PC-3 (cell line): ENCODE results near the gene SERGEF. TPM values are rescaled to one million over a fixed set of nuclear protein-coding genes. Genes with fewer than 3 reads are reported as not detected.

ENCODE experiments used
- ATAC-seq: fragments of 200-7000 bp; cut with Tn5 transposase; 2 replicates; pipeline ENCODE4 v1.9.1; 2020; ENCODE audit warnings: mild to moderate bottlenecking, moderate library complexity
- BruUV-seq: library from RNA; stranded (reverse); fragments of 400-500 nt; replicated peaks from 2 replicates; lab custom pipeline; 2021; lab: Mats Ljungman, UMichigan
- CTCF ChIA-PET: fragments of 300-600 bp; sonication (Branson Sonifier 250); formaldehyde crosslinking; loops from one replicate; lab custom pipeline; 2022; ENCODE audit warnings: antibody characterized with exemption; lab: Charles Lee
- POLR2A ChIA-PET: fragments of 300-600 bp; sonication (Branson Sonifier 250); formaldehyde crosslinking; loops from one replicate; lab custom pipeline; 2022; ENCODE audit warnings: antibody characterized with exemption; ENCODE audit not compliant: unreplicated experiment; lab: Charles Lee
- DNase-seq: peaks from one replicate; pipeline ENCODE4 v3.0.0-alpha.2; 2015
- H2AFZ ChIP-seq: fragments of 300-600 bp; sonication (generic); 2 replicates; pipeline ENCODE4 v1.6.0; 2016; ENCODE audit warnings: antibody characterized with exemption, low read length
- H3F3A ChIP-seq: fragments of 300-600 bp; sonication (generic); one replicate; pipeline ENCODE4 v1.6.0; 2017; ENCODE audit warnings: antibody characterized with exemption, low read length, control low read depth, mild to moderate bottlenecking; ENCODE audit not compliant: unreplicated experiment
- H3K27ac ChIP-seq: fragments of 300-600 bp; sonication (generic); 2 replicates; pipeline ENCODE4 v1.5.1; 2016; ENCODE audit warnings: mild to moderate bottlenecking, low read length
- H3K27me3 ChIP-seq: fragments of 300-600 bp; sonication (generic); 2 replicates; pipeline ENCODE4 v1.6.1; 2016; ENCODE audit warnings: low read length, mixed read lengths
- H3K36me3 ChIP-seq: fragments of 300-600 bp; sonication (generic); 2 replicates; pipeline ENCODE4 v1.6.1; 2016; ENCODE audit warnings: low read depth, mixed run types, low read length, mixed read lengths
- H3K4me1 ChIP-seq: fragments of 300-600 bp; sonication (generic); 2 replicates; pipeline ENCODE4 v1.5.1; 2016; ENCODE audit warnings: low read length; ENCODE audit not compliant: insufficient read depth
- H3K4me2 ChIP-seq: fragments of 300-600 bp; sonication (generic); 2 replicates; pipeline ENCODE4 v1.6.0; 2016; ENCODE audit warnings: low read length
- H3K4me3 ChIP-seq: fragments of 300-600 bp; sonication (generic); 2 replicates; pipeline ENCODE4 v1.5.1; 2016; ENCODE audit warnings: mild to moderate bottlenecking, low read length, mixed read lengths
- H3K79me2 ChIP-seq: fragments of 300-600 bp; sonication (generic); 2 replicates; pipeline ENCODE4 v1.6.1; 2017; ENCODE audit warnings: low read length, mixed read lengths
- H3K9ac ChIP-seq: fragments of 300-600 bp; sonication (generic); 2 replicates; pipeline ENCODE4 v1.6.0; 2016; ENCODE audit warnings: mild to moderate bottlenecking, low read length
- H3K9me2 ChIP-seq: fragments of 300-600 bp; sonication (generic); replicated peaks from 2 replicates; pipeline ENCODE4 v1.6.1; 2016; ENCODE audit warnings: mixed run types, low read length, mixed read lengths
- H3K9me3 ChIP-seq: fragments of 300-600 bp; sonication (generic); 2 replicates; pipeline ENCODE4 v1.6.1; 2016; ENCODE audit warnings: low read length, mixed read lengths
- H4K20me1 ChIP-seq: fragments of 300-600 bp; sonication (generic); 2 replicates; pipeline ENCODE4 v1.6.1; 2016; ENCODE audit warnings: low read length, mixed read lengths
- CTCF ChIP-seq: fragments of 300-600 bp; sonication (generic); conservative IDR thresholded peaks from 2 replicates; pipeline ENCODE4 v1.5.1; 2017; ENCODE audit warnings: antibody characterized with exemption, low read depth, mild to moderate bottlenecking, low read length
- EZH2 ChIP-seq: fragments of 300-600 bp; sonication (generic); IDR thresholded peaks from one replicate; pipeline ENCODE4 v1.6.1; 2017; ENCODE audit warnings: antibody characterized with exemption, mild to moderate bottlenecking, low read length; ENCODE audit not compliant: unreplicated experiment
- EZH2phosphoT487 ChIP-seq: fragments of 300-600 bp; sonication (generic); IDR thresholded peaks from 2 replicates; pipeline ENCODE4 v1.6.1; 2018; ENCODE audit warnings: mild to moderate bottlenecking, antibody characterized with exemption, low read length, borderline replicate concordance
- intact Hi-C: fragments of 100-400 bp; cut with micrococcal nuclease; formaldehyde crosslinking; loops from 2 replicates; pipeline ENCODE4 v1.9.0; 2023
- total RNA-seq: library from RNA; depleted of rRNA; stranded (reverse); fragments of >200 nt; gene quantifications from 2 replicates; pipeline ENCODE4 v1.2.3, GENCODE V29; 2014

Gene SERGEF
- total RNA-seq, 1 experiment from 2014 or later = 13.7 TPM

- ChIA-PET CTCF (no interaction called here), POLR2A (no interaction called here)
- Histone ChIP-seq H3K4me2 (no peak overlapping the region), H3K27ac (no peak overlapping the region), H2AFZ (no peak overlapping the region), H3K4me3 (no peak overlapping the region), H3K4me1 (peaks cover 15% of the 10 kb centered on the region), H3F3A (no peaks in the 10 kb centered on the region), H4K20me1 (no peaks in the 10 kb centered on the region), H3K79me2 (no peaks in the 10 kb centered on the region), H3K27me3 (no peaks in the 10 kb centered on the region), H3K9me3 (no peaks in the 10 kb centered on the region), H3K36me3 (no peaks in the 10 kb centered on the region), H3K9me2 (no peaks in the 10 kb centered on the region), H3K9ac (no peak overlapping the region)
- TF ChIP-seq CTCF = no peak
- no peak for TF ChIP-seq EZH2phosphoT487
- TF ChIP-seq EZH2 = no peak
- DNase-seq = no peak
- no TSS peak for BruUV-seq
- no peak for ATAC-seq
- intact Hi-C loops = no loop called here
Observed at GRCh38 chr11:17782603-17783337, 230.1 kb downstream of the SERGEF start.

- DNase-seq = no peak
- Histone ChIP-seq H3F3A (no peaks in the 10 kb centered on the region), H2AFZ (no peak overlapping the region), H4K20me1 (no peaks in the 10 kb centered on the region), H3K4me3 (no peak overlapping the region), H3K4me1 (peaks cover 10% of the 10 kb centered on the region), H3K27ac (no peak overlapping the region), H3K36me3 (no peaks in the 10 kb centered on the region), H3K9me2 (no peaks in the 10 kb centered on the region), H3K9me3 (no peaks in the 10 kb centered on the region), H3K27me3 (no peaks in the 10 kb centered on the region), H3K4me2 (no peak overlapping the region), H3K79me2 (no peaks in the 10 kb centered on the region), H3K9ac (no peak overlapping the region)
- POLR2A ChIA-PET = no interaction called here
- TF ChIP-seq EZH2 = no peak
- TF ChIP-seq CTCF = no peak
- no peak for TF ChIP-seq EZH2phosphoT487
- CTCF ChIA-PET = no interaction called here
- no peak for ATAC-seq
- BruUV-seq = no TSS peak
- intact Hi-C loops = no loop called here
Observed at GRCh38 chr11:17782145-17782544, 230.7 kb downstream of the SERGEF start.

GRCh38 chr11:17781626-17782025 is 231.2 kb downstream of the SERGEF start:
- Histone ChIP-seq H3K27ac (no peak overlapping the region), H3K36me3 (no peaks in the 10 kb centered on the region), H3K4me3 (no peak overlapping the region), H2AFZ (no peak overlapping the region), H3K79me2 (no peaks in the 10 kb centered on the region), H3K4me2 (no peak overlapping the region), H3K9ac (no peak overlapping the region), H3K27me3 (no peaks in the 10 kb centered on the region), H3K4me1 (peaks cover 5% of the 10 kb centered on the region), H3K9me3 (no peaks in the 10 kb centered on the region), H3F3A (no peaks in the 10 kb centered on the region), H3K9me2 (no peaks in the 10 kb centered on the region), H4K20me1 (no peaks in the 10 kb centered on the region)
- POLR2A ChIA-PET = no interaction called here
- BruUV-seq = no TSS peak
- TF ChIP-seq EZH2 (no peak), CTCF (no peak), EZH2phosphoT487 (no peak)
- CTCF ChIA-PET = no interaction called here
- DNase-seq (no peak), ATAC-seq (no peak)
- intact Hi-C loops = no loop called here
